Left cardiac atrium (tissue), 4 donors: ENCODE data around the gene ADGRE3. TPM values are rescaled to one million over a fixed set of nuclear protein-coding genes. Genes with fewer than 3 reads are reported as not detected.
A peak's percentile ranks its signal among the peaks of the same experiment; 100 is the strongest.
"Not testable (repeated sequence)": the region's sequence is repeated elsewhere in the genome, so short reads cannot be mapped to it uniquely, and the experiment has no call there.

Source experiments
- ATAC-seq, 2 donors: fragments of 200-7000 bp; cut with Tn5 transposase; one replicate each; pipeline ENCODE4 v1.9.1; 2020; ENCODE audit warnings: mild to moderate bottlenecking in 2 of 2, moderate library complexity in 2 of 2
- DNase-seq: peaks from one replicate; pipeline ENCODE4 v3.0.0-alpha.2; 2020
- intact Hi-C, 2 donors: fragments of 100-400 bp; cut with DNase I; formaldehyde crosslinking; loops; one replicate each; pipeline versions ENCODE4 v1.14.1 to v1.15.1; 2022 to 2023
- total RNA-seq, 2 donors: library from RNA; stranded (reverse); fragmentation: NEBNext Ultra II Directional; extraction: Animal tissue kit (Norgen Biotek cat#: 25700); gene quantifications; one replicate each; pipeline ENCODE4 v1.2.1, GENCODE V29; 2021
- donor health status: DM: no; HTN: yes; CAD: no.
- donor health status: DM: no; HTN: yes; CAD: no; lungs with severe emphysema.
- donor health status: DM: yes; HTN: yes; CAD: no.
- donor health status: Dilated cardiomyopathy.

The ADGRE3 gene
- total RNA-seq, 2 donors from 2014 or later: 0.27 TPM; not detected in 1

DNA sequence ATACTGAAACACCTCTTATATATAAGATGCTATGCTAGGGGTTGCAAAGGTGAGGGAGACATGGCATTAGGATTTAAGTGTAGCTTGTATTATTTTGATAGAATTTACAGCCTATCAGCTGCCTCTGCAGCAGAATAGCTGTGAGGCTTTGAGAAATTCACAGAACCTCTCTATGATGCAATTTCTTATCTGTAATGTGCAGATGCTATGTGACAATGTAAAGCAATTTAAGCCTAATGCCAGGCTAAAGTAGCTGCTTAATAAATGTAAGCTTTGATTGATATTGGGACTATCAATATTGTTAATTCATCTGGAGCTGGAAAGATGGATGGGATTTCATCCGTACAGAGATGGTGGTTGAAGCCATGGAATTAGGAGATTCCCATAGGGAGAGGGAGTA lies 1.6 kb downstream of the ADGRE3 start:
- intact Hi-C loops: no loop called here
- ATAC-seq (no peak), DNase-seq (no peak)

DNA sequence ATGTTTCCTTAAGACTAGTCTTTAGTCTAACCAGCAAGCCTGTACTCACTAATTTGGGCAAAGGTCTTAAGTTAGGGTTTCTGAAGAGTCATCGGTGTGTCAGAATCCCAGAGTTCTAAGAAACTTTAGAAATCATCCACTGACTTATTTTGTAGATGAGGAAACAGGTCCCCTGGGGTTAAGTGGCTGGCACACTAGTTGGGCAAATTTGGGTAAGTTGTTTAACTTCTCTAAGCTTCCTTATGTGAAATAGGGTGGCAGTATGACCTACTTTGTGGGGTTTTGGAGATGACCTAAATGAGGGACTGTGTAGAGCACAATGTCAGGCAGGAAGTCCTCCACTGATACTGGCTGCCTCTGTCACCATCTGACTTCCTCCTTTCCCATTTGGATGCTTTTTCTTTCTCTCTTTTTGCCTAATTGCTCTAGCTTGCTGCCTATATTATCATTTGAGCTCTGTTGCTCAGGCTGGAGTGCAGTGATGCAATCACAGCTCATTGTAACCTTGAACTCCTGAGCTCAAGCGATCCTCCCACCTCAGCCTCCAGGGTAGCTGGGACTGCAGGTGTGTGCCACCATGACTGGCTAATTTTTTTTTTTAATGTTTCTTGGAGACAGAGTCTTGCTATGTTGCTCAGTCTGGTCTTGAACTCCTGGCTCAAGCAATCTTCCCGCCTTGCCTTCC lies 2.3 kb downstream of the ADGRE3 start:
- intact Hi-C loops: no loop called here
- ATAC-seq (peak in 1 of 2 donors; percentile 72), DNase-seq (no peak)

GRCh38 chr19:14670408-14670807 lies 4.2 kb downstream of the ADGRE3 start:
- ATAC-seq: no peak
- intact Hi-C loops: no loop called here
- DNase-seq: no peak

- no peak for DNase-seq
- no peak for ATAC-seq
- intact Hi-C loops: no loop called here
Measured at GRCh38 chr19:14669940-14670339, 4.7 kb downstream of the ADGRE3 start.

DNA sequence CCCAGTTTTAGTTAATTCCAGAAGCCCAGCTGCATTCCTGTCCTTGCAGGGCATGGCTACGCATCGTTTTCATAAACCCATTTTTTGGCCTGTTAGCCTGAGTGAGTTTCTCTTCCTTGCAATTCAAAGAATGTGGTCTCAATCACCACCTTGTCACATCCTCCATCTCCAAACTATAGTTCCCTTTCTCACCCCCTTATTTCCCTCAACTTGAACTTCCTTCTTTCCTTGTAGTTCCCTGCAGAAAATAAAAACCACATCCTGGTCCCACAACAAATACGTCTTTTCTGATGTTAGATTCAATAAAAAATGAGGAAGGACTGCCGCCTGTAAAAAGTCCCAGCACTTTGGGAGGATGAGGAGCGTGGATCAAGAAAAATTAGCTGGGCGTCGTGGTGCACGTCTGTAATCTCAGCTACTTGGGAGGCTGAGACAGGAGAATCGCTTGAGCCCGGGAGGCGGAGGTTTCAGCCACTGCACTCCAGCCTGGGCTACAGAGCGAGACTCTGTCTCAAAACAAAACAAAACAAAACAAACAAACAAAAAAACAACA lies 13.2 kb downstream of the ADGRE3 start:
- ATAC-seq: peak in 1 of 2 donors; percentile 19
- DNase-seq: no peak
- intact Hi-C loops: no loop called here

DNA sequence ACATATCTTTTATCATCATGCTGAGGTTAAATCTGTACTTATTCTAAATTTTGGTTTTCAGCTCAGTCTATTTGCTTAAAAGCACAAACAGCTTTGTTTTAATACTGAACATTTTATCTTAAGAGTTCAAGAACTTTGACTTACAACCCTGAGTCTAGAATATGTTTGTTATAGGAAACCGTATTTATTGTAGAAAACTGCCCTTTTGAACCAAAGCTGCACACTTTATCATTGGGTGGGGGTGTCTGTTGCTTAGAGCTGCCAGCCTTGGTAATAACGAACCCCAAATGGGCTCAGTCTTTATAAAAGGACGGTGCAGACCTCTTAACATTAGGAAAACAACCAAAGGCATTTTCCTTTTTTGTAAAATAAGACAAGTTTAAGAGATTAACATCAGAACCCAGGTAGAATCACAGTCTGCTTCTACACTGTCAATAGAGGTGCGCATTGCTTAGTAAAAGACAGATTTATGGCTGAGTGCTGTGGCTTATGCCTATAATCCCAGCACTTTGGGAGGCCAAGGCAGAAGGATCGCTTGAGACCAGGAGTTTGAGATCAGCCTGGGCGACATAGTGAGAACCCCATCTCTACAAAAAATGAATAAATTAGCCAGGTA lies 14.7 kb downstream of the ADGRE3 start:
- DNase-seq (no peak), ATAC-seq (no peak)
- intact Hi-C loops: no loop called here

GRCh38 chr19:14655726-14656125 lies 18.9 kb downstream of the ADGRE3 start:
- intact Hi-C loops: no loop called here
- ATAC-seq: no peak
- no peak for DNase-seq

DNA sequence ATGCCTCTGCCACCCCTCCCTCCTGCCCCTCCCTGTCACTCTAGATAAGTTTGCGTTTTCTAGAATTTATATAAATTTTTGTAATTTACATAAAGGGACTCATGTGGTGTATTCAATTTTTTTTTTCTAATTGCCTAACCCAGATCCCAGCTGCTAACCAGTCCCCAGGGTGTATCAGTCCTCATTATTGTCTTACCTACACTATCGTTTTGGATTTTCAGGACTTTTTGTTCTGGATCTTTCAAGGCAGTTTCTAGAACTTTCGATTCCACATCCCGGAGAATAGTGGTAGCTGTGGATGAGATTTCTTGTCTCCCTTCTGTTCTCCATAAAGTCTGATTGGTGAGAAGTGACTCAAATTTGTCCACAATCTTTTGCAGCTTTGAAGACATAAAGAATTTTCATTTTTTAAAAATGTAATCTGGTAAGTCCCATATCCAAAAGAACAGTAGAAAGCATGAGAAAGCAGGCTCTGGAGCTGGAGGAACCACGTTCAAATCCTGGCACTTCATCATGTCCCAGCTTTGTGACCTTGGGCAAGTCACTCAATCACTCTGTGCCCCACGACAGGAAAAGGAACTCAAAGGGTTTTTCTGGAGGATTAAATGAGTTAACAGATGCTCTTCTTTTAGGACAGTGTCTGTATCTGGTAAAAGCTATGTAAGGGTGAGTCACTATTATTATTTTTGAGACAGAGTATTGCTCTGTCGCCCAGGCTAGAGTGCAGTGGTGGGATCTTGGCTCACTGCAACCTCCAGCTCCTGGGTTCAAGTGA lies 19.7 kb downstream of the ADGRE3 start:
- intact Hi-C loops: no loop called here
- ATAC-seq: no peak
- DNase-seq: no peak

GRCh38 chr19:14650161-14650560 lies 24.5 kb downstream of the ADGRE3 start:
- intact Hi-C loops: no loop called here
- ATAC-seq (no peak), DNase-seq (no peak)

- ATAC-seq (no peak), DNase-seq (no peak)
- intact Hi-C loops: no loop called here
Measured at GRCh38 chr19:14649020-14649419, 25.6 kb downstream of the ADGRE3 start.

DNA sequence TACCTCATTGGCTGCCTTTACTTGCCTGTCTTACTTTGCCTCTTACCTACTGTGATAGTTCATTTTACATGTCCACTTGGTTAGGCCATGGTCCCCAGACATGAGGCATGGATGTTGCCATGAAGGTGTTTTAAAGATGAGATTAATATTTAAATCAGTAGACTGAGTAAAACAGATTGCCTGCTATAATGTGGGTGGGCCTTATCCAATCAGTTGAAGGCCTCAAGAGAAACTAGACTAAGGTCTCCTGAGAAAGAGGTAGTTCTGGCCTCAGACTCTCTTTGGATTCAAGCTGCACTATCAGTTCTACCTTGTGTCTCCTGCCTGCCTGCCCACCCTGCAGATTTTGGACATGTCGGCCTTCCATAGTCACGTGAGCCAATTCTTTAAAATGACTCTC lies 26.1 kb downstream of the ADGRE3 start:
- ATAC-seq (no peak), DNase-seq (no peak)
- intact Hi-C loops: no loop called here

- ATAC-seq: no peak
- intact Hi-C loops: no loop called here
- DNase-seq: no peak
Measured at GRCh38 chr19:14639536-14640277, 34.9 kb downstream of the ADGRE3 start.

GRCh38 chr19:14632286-14632685 lies 42.4 kb downstream of the ADGRE3 start:
- intact Hi-C loops: no loop called here
- ATAC-seq (no peak), DNase-seq (no peak)

- DNase-seq (no peak), ATAC-seq (no peak)
- intact Hi-C loops: no loop called here
Measured at GRCh38 chr19:14629557-14629956, 45.1 kb downstream of the ADGRE3 start.

- DNase-seq, intact Hi-C loops, ATAC-seq: not testable (repeated sequence)
Measured at GRCh38 chr19:14624491-14624890, 50.2 kb downstream of the ADGRE3 start.

- DNase-seq: no peak
- intact Hi-C loops: no loop called here
- no peak for ATAC-seq
Measured at GRCh38 chr19:14619404-14619803, 55.2 kb downstream of the ADGRE3 start.

DNA sequence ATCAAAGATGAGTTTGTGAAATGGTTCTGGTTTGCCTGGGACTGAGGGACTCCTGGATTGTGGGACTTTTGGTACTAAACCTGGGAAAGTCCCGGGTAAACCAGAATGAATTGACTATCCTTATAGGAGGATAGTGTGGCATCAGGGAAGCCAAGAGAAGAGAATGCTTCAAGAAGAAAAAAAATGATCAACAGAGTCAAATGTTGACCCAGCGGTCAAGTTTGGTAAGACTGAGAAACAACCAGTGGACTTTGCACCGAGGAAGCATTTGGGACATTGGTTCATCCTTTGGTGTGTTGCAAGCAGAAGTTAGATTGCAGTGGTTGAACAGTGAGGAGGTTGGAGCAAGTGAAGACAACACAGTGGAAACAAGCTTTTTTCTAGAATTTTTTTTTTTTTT lies 58.2 kb downstream of the ADGRE3 start:
- intact Hi-C loops: no loop called here
- ATAC-seq: no peak
- no peak for DNase-seq

DNA sequence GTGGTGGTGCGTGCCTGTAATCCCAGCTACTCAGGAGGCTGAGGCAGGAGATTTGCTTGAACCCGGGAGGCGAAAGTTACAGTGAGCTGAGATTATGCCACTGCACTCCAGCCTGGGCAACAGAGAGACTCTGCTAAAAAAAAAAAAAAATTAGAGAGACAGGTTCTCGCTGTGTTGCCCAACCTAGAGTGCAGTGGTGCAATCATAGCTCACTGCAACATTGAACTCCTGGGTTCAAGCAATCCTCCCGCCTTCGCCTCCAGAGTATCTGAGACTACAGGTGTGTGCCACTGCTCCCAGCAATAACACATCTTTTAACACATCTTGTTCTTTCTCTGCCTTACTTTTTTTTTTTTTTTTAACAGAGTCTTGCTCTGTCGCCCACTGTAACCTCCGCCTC lies 59.0 kb downstream of the ADGRE3 start:
- DNase-seq (no peak), ATAC-seq (no peak)
- intact Hi-C loops: no loop called here

GRCh38 chr19:14614099-14614412 lies 60.6 kb downstream of the ADGRE3 start:
- ATAC-seq (no peak), DNase-seq (no peak)
- intact Hi-C loops: no loop called here
